Measurements from ENCODE around the gene RBBP5. TPM values are rescaled to one million over a fixed set of nuclear protein-coding genes. Genes with fewer than 3 reads are reported as not detected.

The RBBP5 gene
- total and polyA plus RNA-seq, 2 donors (not counting 1 experiment from before 2014, with no cell fraction given) = 6.8 to 18.5 TPM

DNA sequence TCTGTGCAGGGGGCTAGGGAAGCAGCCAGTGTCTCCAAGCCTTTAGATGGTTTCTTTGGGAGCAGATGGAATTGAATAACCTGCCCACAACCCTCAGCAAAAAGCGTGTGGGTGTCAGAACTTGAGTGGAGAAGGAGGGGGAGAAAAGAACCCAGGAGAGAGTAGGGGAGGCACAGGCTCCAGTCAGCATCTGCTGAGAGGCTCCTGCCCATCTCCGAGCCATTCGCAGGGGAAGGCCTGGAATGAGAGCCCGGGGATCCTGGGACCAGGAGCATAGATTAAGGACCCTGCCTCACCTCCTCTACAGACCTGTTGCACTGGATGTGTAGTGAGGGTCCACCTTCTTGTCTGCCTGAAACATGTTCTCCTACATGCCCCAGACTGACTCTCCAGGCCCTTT is 53.8 kb downstream of the RBBP5 start:
- Mint-ChIP-seq H3K27ac (no peak overlapping the region), H3K4me3 (no peak overlapping the region), H3K27me3 (no peaks in the 10 kb centered on the region), H3K9me3 (ENCODE audit: insufficient read depth) (no peaks in the 10 kb centered on the region), H3K4me1 (no peaks in the 10 kb centered on the region)
- no peak overlapping the region for H3K9ac ChIP-seq (ENCODE audit: low read length)
- TF ChIP-seq, protein P1, sequence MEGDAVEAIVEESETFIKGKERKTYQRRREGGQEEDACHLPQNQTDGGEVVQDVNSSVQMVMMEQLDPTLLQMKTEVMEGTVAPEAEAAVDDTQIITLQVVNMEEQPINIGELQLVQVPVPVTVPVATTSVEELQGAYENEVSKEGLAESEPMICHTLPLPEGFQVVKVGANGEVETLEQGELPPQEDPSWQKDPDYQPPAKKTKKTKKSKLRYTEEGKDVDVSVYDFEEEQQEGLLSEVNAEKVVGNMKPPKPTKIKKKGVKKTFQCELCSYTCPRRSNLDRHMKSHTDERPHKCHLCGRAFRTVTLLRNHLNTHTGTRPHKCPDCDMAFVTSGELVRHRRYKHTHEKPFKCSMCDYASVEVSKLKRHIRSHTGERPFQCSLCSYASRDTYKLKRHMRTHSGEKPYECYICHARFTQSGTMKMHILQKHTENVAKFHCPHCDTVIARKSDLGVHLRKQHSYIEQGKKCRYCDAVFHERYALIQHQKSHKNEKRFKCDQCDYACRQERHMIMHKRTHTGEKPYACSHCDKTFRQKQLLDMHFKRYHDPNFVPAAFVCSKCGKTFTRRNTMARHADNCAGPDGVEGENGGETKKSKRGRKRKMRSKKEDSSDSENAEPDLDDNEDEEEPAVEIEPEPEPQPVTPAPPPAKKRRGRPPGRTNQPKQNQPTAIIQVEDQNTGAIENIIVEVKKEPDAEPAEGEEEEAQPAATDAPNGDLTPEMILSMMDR (IDR thresholded peaks at IDR 0.05) = no peak
- TF ChIP-seq EZH2 (IDR thresholded peaks at IDR 0.05; ENCODE audit: borderline replicate concordance, insufficient read depth, low read depth, low read length, poor library complexity, severe bottlenecking) = no peak
- H3K27ac ChIP-seq (ENCODE audit: low read length in 2 of 2) = no peak overlapping the region
- ATAC-seq (ENCODE audit: low read depth) (no peak), DNase-seq (no peak)
- no peaks in the 10 kb centered on the region for H3K9me3 ChIP-seq (ENCODE audit: control extremely low read depth in 1 of 3, control insufficient read depth in 2 of 3, insufficient read depth in 1 of 3, low read length in 2 of 3)
- POLR2A ChIA-PET = no interaction called here
- no peak overlapping the region for H2AFZ ChIP-seq (ENCODE audit: insufficient read depth, low read depth, low read length, poor library complexity, severe bottlenecking)
- CTCF ChIA-PET = no interaction called here
- no peaks in the 10 kb centered on the region for H3K4me1 ChIP-seq (ENCODE audit: control insufficient read depth in 2 of 2, insufficient read depth in 2 of 2, low read length in 2 of 2)
- no peaks in the 10 kb centered on the region for H3K79me2 ChIP-seq (ENCODE audit: control insufficient read depth, insufficient read depth, low read length)
- no peaks in the 10 kb centered on the region for H3K36me3 ChIP-seq (replicated peaks in 1 of 2; ENCODE audit: control extremely low read depth in 1 of 2, control insufficient read depth in 1 of 2, extremely low read depth in 1 of 2, insufficient read depth in 2 of 2, low read length in 1 of 2)
- 58% methylated on average over 2 of the region's 4 CpGs for WGBS (ENCODE audit: insufficient coverage)
- no peak overlapping the region for H3K4me2 ChIP-seq (replicated peaks; ENCODE audit: low read depth, low read length, poor library complexity, severe bottlenecking)
- no peaks in the 10 kb centered on the region for H4K20me1 ChIP-seq (ENCODE audit: control insufficient read depth, insufficient read depth, low read length, poor library complexity, severe bottlenecking)
- intact Hi-C loops (cut with micrococcal nuclease) = no loop called here
- H3K27me3 ChIP-seq (replicated peaks in 1 of 4; ENCODE audit: control extremely low read depth in 1 of 4, control insufficient read depth in 3 of 4, insufficient read depth in 4 of 4, low read length in 3 of 4) = no peaks in the 10 kb centered on the region
- no peak overlapping the region for H3K4me3 ChIP-seq (ENCODE audit: control extremely low read depth in 1 of 5, extremely low read depth in 1 of 5, insufficient read depth in 1 of 5, low read depth in 2 of 5, low read length in 4 of 5)

DNA sequence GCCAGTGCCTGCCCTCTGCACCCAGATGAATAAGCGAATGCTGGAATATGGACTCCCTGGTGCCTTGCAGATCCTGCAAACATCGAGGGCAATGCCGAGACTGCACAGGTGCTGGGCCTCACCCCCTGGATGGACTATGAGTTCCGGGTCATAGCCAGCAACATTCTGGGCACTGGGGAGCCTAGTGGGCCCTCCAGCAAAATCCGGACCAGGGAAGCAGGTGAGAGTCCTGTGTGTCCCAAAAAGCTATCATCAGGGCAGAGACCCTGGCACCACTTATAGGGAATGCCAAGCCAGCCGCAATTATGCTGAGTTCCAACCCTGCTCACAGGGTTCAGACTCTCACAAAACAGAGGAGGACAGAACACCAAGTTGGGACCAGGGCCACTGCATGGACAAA is 54.7 kb downstream of the RBBP5 start:
- CTCF ChIA-PET = no interaction called here

More for the DNA sequence above, 54.7 kb downstream of the RBBP5 start:
- Histone ChIP-seq H3K9ac (ENCODE audit: low read length) (no peak overlapping the region), H3K27me3 (replicated peaks in 1 of 4; ENCODE audit: control extremely low read depth in 1 of 4, control insufficient read depth in 3 of 4, insufficient read depth in 4 of 4, low read length in 3 of 4) (no peaks in the 10 kb centered on the region), H3K79me2 (ENCODE audit: control insufficient read depth, insufficient read depth, low read length) (no peaks in the 10 kb centered on the region), H3K27ac (ENCODE audit: low read length in 2 of 2) (no peak overlapping the region), H4K20me1 (ENCODE audit: control insufficient read depth, insufficient read depth, low read length, poor library complexity, severe bottlenecking) (no peaks in the 10 kb centered on the region), H3K4me3 (ENCODE audit: control extremely low read depth in 1 of 5, extremely low read depth in 1 of 5, insufficient read depth in 1 of 5, low read depth in 2 of 5, low read length in 4 of 5) (no peak overlapping the region), H3K4me2 (replicated peaks; ENCODE audit: low read depth, low read length, poor library complexity, severe bottlenecking) (no peak overlapping the region), H3K9me3 (ENCODE audit: control extremely low read depth in 1 of 3, control insufficient read depth in 2 of 3, insufficient read depth in 1 of 3, low read length in 2 of 3) (no peaks in the 10 kb centered on the region), H3K4me1 (ENCODE audit: control insufficient read depth in 2 of 2, insufficient read depth in 2 of 2, low read length in 2 of 2) (no peaks in the 10 kb centered on the region), H3K36me3 (replicated peaks in 1 of 2; ENCODE audit: control extremely low read depth in 1 of 2, control insufficient read depth in 1 of 2, extremely low read depth in 1 of 2, insufficient read depth in 2 of 2, low read length in 1 of 2) (no peaks in the 10 kb centered on the region), H2AFZ (ENCODE audit: insufficient read depth, low read depth, low read length, poor library complexity, severe bottlenecking) (no peak overlapping the region)
- Mint-ChIP-seq H3K9me3 (ENCODE audit: insufficient read depth) (no peaks in the 10 kb centered on the region), H3K4me1 (no peaks in the 10 kb centered on the region), H3K27ac (no peak overlapping the region), H3K27me3 (no peaks in the 10 kb centered on the region), H3K4me3 (no peak overlapping the region)
- POLR2A ChIA-PET = no interaction called here
- WGBS (ENCODE audit: insufficient coverage) = 98% methylated on average over 6 of the region's 6 CpGs
- DNase-seq (no peak), ATAC-seq (ENCODE audit: low read depth) (no peak)
- TF ChIP-seq, protein P1 (IDR thresholded peaks at IDR 0.05) = no peak
- no peak for TF ChIP-seq EZH2 (IDR thresholded peaks at IDR 0.05; ENCODE audit: borderline replicate concordance, insufficient read depth, low read depth, low read length, poor library complexity, severe bottlenecking)
- intact Hi-C loops (cut with micrococcal nuclease) = no loop called here

Data from B cell (primary cell).